ENCODE results near the gene ASB1.

DNA sequence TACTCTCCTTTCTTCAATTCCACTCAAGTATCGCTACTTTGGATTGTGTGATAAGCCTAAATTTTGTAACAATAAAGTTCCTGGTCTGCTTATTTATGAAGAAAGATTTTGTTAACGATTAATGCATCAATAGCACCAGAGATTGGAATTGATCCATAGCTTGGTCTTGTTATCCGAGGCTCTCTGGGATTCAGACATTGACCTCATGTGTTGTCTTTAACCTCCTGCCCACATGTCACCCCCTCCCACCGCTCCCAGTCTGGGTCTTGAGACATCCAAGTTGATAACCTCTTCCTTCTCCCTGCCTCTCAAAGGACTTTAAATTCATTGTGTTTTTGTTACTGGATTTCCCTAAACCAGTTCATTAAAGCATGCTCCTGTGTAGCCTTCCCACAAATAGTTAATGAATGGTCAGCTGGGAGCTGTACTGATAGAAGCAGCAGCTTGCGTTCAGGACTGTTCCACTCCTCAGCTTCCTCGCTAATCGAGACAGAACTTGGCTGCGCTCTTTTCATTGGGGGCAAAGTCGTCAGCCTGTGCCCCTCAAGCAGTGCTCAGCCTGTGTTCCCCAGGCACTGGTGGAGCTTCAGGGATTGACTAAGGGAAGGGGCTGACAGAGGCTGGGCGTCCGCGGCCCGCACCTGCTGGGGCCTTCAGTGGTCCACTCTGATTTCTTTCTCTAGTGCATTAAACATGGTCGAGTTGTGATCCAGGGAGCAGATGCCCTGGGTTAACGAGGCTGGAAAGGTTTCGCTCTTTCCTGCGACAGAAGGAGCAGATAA is 18.9 kb downstream of the ASB1 start:
- TF ChIP-seq POLR2AphosphoS5 (IDR thresholded peaks at IDR 0.05; ENCODE audit: low read depth, low read length), result no peak
- TF ChIP-seq, protein P1, sequence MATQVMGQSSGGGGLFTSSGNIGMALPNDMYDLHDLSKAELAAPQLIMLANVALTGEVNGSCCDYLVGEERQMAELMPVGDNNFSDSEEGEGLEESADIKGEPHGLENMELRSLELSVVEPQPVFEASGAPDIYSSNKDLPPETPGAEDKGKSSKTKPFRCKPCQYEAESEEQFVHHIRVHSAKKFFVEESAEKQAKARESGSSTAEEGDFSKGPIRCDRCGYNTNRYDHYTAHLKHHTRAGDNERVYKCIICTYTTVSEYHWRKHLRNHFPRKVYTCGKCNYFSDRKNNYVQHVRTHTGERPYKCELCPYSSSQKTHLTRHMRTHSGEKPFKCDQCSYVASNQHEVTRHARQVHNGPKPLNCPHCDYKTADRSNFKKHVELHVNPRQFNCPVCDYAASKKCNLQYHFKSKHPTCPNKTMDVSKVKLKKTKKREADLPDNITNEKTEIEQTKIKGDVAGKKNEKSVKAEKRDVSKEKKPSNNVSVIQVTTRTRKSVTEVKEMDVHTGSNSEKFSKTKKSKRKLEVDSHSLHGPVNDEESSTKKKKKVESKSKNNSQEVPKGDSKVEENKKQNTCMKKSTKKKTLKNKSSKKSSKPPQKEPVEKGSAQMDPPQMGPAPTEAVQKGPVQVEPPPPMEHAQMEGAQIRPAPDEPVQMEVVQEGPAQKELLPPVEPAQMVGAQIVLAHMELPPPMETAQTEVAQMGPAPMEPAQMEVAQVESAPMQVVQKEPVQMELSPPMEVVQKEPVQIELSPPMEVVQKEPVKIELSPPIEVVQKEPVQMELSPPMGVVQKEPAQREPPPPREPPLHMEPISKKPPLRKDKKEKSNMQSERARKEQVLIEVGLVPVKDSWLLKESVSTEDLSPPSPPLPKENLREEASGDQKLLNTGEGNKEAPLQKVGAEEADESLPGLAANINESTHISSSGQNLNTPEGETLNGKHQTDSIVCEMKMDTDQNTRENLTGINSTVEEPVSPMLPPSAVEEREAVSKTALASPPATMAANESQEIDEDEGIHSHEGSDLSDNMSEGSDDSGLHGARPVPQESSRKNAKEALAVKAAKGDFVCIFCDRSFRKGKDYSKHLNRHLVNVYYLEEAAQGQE (IDR thresholded peaks at IDR 0.05; ENCODE audit: insufficient read depth in 1 of 2, low read depth in 2 of 2, low read length in 2 of 2), result no peak
